GM12878 (cell line): ENCODE data around the gene GADD45A.

ENCODE experiments used
- CEBPB ChIP-seq, 2 experiments: fragments of 150-350 bp in 1 of 2; IDR thresholded peaks; 2 replicates each; pipeline ENCODE4 v1.6.1; 2012 to 2014; ENCODE audit warnings: low read depth in 2 of 2, low read length in 2 of 2, borderline replicate concordance in 1 of 2, inconsistent platforms in 1 of 2
- E2F4 ChIP-seq: IDR thresholded peaks from 2 replicates; pipeline ENCODE4 v1.6.1; 2012; ENCODE audit warnings: low read depth, low read length, improper control_type of control experiment
- NRF1 ChIP-seq: conservative IDR thresholded peaks from 2 replicates; pipeline ENCODE4 v1.6.1; 2011; ENCODE audit warnings: mild to moderate bottlenecking, low read depth, low read length, improper control_type of control experiment
- POLR2AphosphoS5 ChIP-seq: IDR thresholded peaks from 2 replicates; pipeline ENCODE4 v1.6.1; 2011; ENCODE audit warnings: mild to moderate bottlenecking, low read length, inconsistent platforms
- TAF1 ChIP-seq: IDR thresholded peaks from 2 replicates; pipeline ENCODE4 v1.6.1; 2011; ENCODE audit warnings: mild to moderate bottlenecking, low read depth, low read length, borderline replicate concordance
- TF ChIP-seq, protein P1 (sequence below), 3 experiments: IDR thresholded peaks in 2 of 3; conservative IDR thresholded peaks in 1 of 3; 2 replicates each; pipeline ENCODE4 v1.5.1; 2011; ENCODE audit warnings: low read depth in 3 of 3, low read length in 3 of 3, mild to moderate bottlenecking in 3 of 3, control low read depth in 2 of 3, moderate library complexity in 2 of 3, inconsistent platforms in 1 of 3, mixed read lengths in 1 of 3; ENCODE audit not compliant: control insufficient read depth in 2 of 3, insufficient read depth in 1 of 3; ENCODE audit errors: extremely low read depth in 1 of 3

DNA sequence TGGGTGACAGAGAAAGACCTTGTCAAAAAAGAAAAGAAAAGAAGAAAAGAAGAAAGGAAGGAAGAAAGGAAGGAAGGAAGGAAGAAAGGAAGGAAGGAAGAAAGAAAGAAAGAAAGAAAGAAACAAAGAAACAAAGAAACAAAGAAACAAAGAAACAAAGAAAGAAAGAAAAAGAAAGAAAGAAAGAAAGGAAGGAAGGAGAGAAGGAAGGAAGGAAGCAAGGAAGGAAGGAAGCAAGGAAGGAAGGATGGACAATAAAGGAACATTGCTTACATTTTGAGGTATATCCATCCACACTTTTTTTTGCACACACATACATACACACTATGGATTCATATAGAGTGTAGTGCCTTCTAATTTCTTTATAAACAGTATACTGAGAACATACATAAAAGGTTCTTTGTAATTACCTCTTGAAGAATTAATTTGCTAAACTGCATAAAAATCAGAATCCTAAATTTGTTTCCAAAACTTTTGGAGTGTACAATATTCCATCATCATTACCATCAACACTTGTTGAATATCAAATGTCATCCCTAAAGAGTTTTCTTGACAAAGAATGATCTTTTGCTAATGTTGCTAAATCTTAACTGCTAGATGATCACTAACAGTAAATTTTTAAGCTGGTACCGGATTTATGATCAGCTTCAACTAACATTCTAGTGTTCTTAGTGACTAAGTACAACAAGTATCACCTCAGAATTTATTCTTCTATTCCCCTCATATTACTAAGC, 11.4 kb upstream of the GADD45A start:
- TF ChIP-seq E2F4 (no peak), CEBPB (IDR thresholded peaks at IDR 0.05; ENCODE audit: borderline replicate concordance in 1 of 2, low read depth in 2 of 2, low read length in 2 of 2) (no peak), POLR2AphosphoS5 (no peak), TAF1 (no peak), NRF1 (no peak)
- TF ChIP-seq, protein P1, sequence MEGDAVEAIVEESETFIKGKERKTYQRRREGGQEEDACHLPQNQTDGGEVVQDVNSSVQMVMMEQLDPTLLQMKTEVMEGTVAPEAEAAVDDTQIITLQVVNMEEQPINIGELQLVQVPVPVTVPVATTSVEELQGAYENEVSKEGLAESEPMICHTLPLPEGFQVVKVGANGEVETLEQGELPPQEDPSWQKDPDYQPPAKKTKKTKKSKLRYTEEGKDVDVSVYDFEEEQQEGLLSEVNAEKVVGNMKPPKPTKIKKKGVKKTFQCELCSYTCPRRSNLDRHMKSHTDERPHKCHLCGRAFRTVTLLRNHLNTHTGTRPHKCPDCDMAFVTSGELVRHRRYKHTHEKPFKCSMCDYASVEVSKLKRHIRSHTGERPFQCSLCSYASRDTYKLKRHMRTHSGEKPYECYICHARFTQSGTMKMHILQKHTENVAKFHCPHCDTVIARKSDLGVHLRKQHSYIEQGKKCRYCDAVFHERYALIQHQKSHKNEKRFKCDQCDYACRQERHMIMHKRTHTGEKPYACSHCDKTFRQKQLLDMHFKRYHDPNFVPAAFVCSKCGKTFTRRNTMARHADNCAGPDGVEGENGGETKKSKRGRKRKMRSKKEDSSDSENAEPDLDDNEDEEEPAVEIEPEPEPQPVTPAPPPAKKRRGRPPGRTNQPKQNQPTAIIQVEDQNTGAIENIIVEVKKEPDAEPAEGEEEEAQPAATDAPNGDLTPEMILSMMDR (IDR thresholded peaks at IDR 0.05 in 2 of 3, conservative IDR thresholded peaks at IDR 0.05 in 1 of 3; ENCODE audit: control insufficient read depth in 2 of 3, extremely low read depth in 1 of 3, insufficient read depth in 1 of 3, low read depth in 3 of 3, low read length in 3 of 3) = no peak
